ENCODE measurements around the gene MADCAM1.
A peak's percentile ranks its signal among the peaks of the same experiment; 100 is the strongest.

The MADCAM1 gene

DNA sequence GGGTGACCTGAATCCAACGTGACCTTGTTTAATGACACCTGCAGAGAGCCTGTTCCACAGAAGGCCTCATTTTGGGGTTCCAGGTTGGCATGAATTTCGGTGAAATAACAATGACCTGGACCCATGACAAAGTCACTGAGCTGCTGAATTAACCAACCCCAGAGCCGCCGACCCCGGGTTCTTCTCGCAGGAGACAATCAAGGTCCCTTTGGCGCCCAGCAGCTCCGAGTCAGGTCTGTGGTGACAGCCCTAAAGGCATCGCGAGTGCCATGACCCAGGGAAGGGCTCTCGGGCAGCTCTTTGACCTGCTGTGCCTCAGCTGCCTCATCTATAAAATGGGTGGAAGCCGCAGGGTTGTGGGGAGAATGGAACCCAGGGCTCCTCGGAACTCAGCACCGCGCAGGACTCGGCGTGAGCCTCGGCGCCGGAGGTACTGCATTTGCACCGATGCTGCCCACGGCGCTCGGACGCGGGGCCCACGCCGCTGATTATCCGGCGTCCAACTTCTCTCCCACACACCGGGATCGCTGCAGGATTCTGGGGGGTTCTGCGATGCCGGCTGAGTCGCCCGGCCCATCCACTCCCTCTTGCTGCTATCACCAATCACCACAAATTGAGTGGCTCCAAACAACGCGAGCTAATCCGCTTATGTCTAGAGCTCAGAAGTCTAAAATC, 41.1 kb upstream of the MADCAM1 start:
- DNase-seq (ENCODE audit: low read depth in 2 of 2), result no peak
- TF ChIP-seq, protein P1, sequence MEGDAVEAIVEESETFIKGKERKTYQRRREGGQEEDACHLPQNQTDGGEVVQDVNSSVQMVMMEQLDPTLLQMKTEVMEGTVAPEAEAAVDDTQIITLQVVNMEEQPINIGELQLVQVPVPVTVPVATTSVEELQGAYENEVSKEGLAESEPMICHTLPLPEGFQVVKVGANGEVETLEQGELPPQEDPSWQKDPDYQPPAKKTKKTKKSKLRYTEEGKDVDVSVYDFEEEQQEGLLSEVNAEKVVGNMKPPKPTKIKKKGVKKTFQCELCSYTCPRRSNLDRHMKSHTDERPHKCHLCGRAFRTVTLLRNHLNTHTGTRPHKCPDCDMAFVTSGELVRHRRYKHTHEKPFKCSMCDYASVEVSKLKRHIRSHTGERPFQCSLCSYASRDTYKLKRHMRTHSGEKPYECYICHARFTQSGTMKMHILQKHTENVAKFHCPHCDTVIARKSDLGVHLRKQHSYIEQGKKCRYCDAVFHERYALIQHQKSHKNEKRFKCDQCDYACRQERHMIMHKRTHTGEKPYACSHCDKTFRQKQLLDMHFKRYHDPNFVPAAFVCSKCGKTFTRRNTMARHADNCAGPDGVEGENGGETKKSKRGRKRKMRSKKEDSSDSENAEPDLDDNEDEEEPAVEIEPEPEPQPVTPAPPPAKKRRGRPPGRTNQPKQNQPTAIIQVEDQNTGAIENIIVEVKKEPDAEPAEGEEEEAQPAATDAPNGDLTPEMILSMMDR (IDR thresholded peaks at IDR 0.05; ENCODE audit: low read depth, low read length), result no peak
- H3K4me3 ChIP-seq (replicated peaks in 1 of 2; ENCODE audit: low read depth in 2 of 2, low read length in 2 of 2), result no peak overlapping the region

DNA sequence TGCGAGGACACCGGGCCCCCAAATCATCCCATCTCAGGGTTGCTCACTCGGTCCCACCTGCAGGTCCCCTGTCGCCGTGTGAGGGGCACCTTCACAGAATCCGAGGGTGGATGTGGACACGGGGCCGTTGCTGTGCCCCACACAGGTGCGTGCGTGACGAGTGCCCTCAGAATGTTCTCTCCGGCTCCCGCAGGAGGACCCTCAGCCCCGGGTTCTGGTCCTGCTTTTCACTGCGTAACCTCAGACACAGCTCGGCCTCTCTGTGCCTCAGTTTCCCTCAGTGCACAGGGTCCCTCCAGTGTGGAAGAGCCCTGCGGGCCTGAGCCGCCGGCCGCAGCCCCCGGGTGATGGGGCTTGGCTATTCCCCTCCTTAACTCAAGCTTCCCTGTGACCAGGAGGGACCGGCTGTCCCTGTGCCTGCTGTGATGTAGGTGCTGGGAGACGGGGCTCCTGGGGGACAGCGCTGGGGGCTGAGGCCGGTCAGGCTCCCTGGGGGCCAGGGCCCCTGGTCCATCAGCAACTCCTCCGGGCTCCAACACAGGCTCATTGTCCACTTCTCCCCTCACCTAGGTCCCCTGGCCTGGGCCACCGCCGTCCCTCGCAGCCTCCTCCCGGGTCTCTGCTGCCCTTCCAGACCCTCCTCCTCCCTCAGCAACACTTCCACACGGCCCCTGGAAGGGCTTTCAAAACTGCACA, 40.3 kb upstream of the MADCAM1 start:
- no peak for DNase-seq (ENCODE audit: low read depth in 2 of 2)
- TF ChIP-seq, protein P1 (IDR thresholded peaks at IDR 0.05; ENCODE audit: low read depth, low read length), result no peak
- no peak overlapping the region for H3K4me3 ChIP-seq (replicated peaks in 1 of 2; ENCODE audit: low read depth in 2 of 2, low read length in 2 of 2)

GRCh38 chr19:456547-457110, 39.7 kb upstream of the MADCAM1 start:
- H3K4me3 ChIP-seq (replicated peaks in 1 of 2; ENCODE audit: low read depth in 2 of 2, low read length in 2 of 2), result no peak overlapping the region
- no peak for DNase-seq (ENCODE audit: low read depth in 2 of 2)
- TF ChIP-seq, protein P1 (IDR thresholded peaks at IDR 0.05; ENCODE audit: low read depth, low read length), result no peak

DNA sequence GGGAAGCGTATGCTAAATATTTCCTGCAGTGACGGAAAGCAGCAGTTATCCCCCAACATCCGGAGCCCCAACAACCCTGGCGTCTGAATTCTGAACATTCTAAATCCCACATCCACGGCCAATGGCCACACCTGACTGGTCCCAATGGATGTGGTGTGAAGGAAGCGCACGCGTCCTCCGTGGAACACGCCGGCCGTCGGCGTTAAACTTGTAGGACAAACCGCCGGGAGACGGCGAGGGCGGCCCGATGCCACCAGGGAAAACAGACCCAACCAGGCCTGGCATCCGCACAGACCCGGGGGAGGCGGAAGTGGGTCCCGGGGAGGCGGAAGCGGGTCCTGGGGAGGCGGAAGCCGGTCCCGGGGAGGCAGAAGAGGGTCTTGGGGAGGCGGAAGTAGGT, 38.6 kb upstream of the MADCAM1 start:
- TF ChIP-seq, protein P1 (IDR thresholded peaks at IDR 0.05; ENCODE audit: low read depth, low read length), result no peak
- no peak overlapping the region for H3K4me3 ChIP-seq (replicated peaks in 1 of 2; ENCODE audit: low read depth in 2 of 2, low read length in 2 of 2)
- no peak for DNase-seq (ENCODE audit: low read depth in 2 of 2)

DNA sequence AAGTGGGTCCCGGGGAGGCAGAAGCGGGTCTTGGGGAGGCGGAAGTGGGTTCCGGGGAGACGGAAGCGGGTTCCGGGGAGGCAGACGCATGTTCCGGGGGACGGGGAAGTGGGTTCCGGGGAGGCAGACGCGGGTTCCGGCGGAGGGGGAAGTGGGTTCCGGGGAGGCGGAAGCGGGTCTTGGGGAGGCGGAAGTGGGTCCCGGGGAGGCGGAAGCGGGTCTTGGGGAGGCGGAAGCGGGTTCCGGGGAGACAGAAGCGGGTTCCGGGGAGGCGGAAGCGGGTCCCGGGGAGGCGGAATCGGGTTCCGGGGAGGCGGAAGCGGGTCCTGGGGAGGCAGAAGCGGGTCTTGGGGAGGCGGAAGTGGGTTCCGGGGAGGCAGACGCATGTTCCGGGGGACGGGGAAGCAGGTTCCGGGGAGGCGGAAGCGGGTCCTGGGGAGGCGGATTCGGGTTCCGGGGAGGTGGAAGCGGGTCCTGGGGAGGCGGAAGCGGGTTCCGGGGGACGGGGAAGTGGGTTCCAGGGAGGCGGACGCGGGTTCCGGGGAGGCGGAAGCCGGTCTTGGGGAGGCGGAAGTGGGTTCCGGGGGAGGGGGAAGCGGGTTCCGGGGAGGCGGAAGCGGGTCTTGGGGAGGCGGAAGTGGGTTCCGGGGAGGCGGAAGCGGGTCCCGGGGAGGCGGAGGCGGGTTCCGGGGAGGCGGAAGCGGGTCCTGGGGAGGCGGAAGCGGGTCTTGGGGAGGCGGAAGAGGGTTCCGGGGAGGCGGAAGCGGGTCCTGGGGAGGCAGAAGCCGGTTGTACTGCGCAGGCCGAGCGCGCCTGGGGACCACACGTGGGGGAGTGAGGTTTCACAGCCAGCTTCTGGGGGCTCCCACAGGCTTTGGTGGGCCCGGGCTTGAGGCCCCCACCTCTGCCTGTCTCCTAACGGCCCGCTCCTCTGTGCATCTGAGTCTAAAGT, 37.9 kb upstream of the MADCAM1 start:
- TF ChIP-seq, protein P1 (IDR thresholded peaks at IDR 0.05; ENCODE audit: low read depth, low read length), result no peak
- no peak for DNase-seq (ENCODE audit: low read depth in 2 of 2)
- no peak overlapping the region for H3K4me3 ChIP-seq (replicated peaks in 1 of 2; ENCODE audit: low read depth in 2 of 2, low read length in 2 of 2)

DNA sequence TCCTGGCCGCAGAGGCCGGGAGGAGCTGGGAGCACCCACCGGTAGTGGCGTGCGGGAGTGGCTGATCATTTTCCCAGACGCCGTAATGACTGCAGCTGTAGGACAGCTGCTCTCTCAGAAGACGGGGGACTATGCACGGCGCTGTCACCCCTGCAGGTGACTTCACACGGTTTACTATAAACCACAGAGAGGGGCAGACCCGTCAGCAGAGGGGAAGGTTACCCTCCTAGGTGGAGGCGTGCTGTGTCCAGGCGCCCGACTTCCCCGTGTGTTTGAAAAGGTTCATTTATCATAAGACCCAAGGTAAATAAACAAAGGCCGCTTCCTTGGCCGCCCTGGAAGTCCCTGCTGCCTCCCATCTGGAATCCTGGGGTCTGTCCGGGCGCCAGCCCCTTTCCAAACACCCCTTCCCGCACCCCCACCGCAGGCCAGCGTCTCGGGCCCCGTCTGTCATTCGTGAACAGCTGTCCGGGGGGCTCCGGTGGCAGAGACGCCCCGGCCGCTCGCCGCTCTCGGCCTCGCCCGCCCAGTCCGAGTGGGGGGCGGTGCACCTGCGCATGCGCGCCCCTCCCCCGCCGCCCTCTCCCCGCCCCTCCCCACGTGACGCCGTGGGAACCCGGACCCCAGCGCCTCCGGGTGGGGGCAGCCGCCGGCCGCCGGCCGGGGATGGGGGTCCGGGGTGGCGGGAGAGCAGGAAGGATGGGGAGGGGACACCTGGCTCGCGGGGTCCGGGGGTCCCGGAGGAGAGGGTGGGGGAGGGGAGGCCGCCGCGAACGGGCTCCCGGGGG, 36.4 kb upstream of the MADCAM1 start:
- peak overlapping the region; percentile 41 to 45 for H3K4me3 ChIP-seq (replicated peaks in 1 of 2; ENCODE audit: low read depth in 2 of 2, low read length in 2 of 2)
- peak; percentile 15 to 20 for DNase-seq (ENCODE audit: low read depth in 2 of 2)

More for the DNA sequence above, 36.4 kb upstream of the MADCAM1 start:
- TF ChIP-seq, protein P1 (IDR thresholded peaks at IDR 0.05; ENCODE audit: low read depth, low read length), result no peak

Measured in cardiac fibroblast (primary cell).